HPDE6-E6E7 (cell line): ENCODE data around the gene DNAJC13.
A peak's percentile ranks its signal among the peaks of the same experiment; 100 is the strongest.
"Not testable (repeated sequence)": the region's sequence is repeated elsewhere in the genome, so short reads cannot be mapped to it uniquely, and the experiment has no call there.

ENCODE experiments used
- DNase-seq: peaks from one replicate; pipeline ENCODE4 v3.0.0; 2011; ENCODE audit warnings: missing footprints; ENCODE audit errors: extremely low spot score

Gene DNAJC13, protein sequence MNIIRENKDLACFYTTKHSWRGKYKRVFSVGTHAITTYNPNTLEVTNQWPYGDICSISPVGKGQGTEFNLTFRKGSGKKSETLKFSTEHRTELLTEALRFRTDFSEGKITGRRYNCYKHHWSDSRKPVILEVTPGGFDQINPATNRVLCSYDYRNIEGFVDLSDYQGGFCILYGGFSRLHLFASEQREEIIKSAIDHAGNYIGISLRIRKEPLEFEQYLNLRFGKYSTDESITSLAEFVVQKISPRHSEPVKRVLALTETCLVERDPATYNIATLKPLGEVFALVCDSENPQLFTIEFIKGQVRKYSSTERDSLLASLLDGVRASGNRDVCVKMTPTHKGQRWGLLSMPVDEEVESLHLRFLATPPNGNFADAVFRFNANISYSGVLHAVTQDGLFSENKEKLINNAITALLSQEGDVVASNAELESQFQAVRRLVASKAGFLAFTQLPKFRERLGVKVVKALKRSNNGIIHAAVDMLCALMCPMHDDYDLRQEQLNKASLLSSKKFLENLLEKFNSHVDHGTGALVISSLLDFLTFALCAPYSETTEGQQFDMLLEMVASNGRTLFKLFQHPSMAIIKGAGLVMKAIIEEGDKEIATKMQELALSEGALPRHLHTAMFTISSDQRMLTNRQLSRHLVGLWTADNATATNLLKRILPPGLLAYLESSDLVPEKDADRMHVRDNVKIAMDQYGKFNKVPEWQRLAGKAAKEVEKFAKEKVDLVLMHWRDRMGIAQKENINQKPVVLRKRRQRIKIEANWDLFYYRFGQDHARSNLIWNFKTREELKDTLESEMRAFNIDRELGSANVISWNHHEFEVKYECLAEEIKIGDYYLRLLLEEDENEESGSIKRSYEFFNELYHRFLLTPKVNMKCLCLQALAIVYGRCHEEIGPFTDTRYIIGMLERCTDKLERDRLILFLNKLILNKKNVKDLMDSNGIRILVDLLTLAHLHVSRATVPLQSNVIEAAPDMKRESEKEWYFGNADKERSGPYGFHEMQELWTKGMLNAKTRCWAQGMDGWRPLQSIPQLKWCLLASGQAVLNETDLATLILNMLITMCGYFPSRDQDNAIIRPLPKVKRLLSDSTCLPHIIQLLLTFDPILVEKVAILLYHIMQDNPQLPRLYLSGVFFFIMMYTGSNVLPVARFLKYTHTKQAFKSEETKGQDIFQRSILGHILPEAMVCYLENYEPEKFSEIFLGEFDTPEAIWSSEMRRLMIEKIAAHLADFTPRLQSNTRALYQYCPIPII (N-terminal part only)

DNA sequence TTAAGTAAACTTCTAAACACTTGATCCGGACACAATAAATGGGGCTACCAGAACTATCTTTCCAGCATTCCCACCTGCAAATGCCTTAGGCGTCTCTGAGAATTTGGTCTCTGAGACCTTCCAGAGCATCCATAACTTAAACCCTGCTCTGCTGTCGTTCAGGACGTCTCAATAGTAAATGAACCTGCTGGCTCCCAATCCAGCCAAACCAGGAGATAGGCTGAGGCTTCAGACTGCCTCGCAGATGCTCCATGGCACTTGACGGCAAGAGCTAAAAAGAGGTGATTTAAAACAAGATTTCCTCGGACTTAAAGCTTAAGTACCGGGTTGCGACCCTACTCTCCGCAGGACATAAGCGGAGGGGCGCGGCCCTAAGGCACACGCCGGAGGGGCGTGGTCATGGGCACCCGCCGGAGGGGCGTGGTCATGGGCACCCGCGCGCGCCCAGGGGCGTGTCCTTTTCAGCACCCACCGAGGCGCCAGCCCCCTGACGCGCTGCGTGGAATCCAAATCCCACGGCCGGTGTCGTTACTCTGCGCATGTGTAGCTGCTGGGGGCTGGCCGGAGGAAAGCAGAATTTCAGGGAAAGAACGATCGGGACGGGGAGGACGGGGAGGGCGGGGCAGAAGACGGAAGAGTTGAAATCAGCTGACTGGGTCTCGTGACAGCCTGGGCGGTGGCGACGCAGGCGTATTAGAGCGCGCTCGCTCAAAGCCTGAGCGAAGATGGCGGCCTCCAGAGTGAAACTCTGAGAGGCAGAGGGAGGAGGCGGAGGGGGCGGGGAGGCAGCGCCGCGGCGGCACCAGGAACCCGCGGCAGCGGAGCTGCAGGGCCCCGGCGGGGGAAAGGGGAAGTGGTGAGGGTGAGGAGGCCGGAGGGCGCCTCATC is at the start of gene DNAJC13:
Gene DNAJC13, plus strand, starts transcription at position 696 of the 888 bp plus-strand sequence. CDS start 17,049 bp downstream, outside the sequence.
- peak; percentile 75 for DNase-seq

DNA sequence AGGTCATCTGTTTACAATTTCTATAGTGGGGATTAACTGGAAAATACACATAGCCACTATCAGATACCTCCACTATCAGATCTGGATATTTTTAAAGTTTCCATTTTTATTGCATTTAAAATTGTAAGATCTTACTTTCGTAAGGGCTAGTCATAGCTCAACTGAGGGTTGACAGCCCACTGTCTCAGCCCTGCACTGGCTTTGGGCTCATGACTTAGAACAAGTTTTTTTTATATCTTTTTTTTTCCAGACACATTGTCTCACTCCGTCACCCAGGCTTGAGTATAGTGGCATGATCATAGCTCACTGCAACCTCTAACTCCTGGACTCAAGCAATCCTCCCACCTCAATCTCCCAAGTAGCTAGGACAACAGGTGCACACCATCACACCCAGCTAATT is 48.8 kb upstream of the DNAJC13 start:
- DNase-seq = no peak

DNA sequence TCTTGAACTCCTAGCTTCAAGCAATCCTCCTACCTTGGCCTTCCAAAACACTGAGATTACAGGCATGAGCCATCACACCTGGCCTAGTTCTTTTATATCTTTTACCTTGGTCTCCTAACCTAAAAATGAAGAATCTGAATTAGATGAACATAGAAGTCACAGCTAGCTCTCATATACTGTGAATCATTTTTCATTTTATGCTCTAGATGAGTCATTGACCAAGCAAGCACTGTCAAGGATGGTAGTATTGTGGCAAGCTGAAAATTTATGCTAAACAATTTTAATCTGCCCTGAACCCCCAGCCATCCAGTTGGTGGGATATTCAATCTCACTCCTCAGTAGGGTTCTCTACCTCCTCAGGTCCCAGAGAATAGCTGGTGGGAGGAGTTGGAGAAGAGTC is 48.3 kb upstream of the DNAJC13 start:
- DNase-seq = no peak

DNA sequence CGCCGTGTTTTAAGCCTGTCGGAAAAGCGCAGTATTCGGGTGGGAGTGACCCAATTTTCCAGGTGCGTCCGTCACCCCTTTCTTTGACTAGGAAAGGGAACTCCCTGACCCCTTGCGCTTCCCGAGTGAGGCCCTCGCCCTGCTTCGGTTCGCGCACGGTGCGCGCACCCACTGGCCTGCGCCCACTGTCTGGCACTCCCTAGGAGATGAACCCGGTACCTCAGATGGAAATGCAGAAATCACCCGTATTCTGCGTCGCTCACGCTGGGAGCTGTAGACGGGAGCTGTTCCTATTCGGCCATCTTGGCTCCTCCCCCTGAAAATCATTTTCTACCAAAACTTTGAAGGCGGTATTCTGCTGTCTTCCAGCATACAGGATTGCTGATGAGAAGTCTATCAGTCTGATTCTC is 40.4 kb upstream of the DNAJC13 start:
- not testable (repeated sequence) for DNase-seq

DNA sequence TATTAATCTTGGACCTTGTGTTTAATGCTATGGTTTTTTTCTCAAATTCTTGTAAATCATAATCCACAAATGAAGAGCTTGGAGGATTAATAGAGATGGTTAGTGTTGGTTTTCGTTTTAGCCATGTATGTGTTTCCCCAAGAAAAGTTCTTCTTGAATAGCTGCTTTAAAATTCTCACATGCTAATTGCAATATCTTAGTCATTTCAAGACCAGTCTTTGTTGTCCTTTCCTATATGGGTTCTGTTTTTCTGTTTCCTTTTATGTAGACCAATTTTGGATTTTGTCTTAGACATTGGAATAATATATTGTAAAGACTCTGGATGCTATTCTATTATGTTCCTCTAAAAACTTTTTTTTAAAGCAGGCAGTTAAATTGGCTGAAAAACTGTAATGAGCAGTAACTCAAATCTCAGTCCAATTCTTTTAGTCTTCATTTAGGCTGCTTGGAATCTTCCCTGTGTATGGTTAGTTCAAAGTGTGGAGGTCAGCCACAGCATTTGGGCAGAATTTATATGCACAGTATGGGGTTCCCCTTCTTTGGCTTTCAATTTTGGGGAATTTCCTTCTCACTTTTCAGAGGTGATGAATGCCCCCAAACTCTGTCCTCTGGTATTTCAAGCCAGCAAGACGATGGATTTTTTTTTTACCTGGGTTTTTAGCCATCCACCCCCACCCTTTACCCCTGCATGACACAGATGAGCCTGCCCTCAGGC is 39.1 kb upstream of the DNAJC13 start:
- DNase-seq = no peak

DNA sequence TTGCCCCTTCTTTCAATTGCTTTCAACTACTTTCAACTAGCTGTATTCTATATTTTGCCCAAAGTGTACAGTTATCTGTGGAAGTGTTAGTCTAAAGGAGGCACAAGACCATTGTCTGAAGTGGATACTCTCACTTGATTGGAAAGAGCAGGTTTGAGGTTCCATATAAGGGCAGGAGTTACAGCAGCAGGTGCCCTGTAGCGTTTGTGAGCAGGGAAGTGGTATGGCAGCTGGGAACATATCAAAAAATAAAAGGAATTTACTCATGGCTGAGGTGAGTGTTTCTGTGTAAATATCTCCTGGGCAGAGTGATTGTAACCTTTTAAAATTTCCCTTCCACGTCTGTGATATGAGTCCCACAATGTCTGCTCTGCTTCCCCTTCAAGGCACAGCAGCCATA is 38.5 kb upstream of the DNAJC13 start:
- no peak for DNase-seq

DNA sequence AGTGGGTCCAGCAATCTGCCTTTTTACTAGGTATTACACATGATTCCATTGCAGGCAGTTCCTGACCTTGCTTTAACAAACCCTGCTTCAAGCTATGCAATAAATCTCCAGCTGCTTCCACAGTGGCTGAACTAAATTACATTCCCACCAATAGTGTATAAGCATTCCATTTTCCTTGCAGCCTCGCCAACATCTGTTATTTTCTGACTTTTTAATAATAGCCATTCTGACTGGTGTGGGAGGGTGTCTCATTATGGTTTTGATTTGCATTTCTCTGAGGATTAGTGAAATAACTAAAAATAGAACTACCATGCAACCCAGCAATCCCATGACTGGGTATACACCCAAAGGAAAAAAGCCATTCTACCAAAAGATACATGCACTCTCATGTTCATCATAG is 36.4 kb upstream of the DNAJC13 start:
- no peak for DNase-seq

DNA sequence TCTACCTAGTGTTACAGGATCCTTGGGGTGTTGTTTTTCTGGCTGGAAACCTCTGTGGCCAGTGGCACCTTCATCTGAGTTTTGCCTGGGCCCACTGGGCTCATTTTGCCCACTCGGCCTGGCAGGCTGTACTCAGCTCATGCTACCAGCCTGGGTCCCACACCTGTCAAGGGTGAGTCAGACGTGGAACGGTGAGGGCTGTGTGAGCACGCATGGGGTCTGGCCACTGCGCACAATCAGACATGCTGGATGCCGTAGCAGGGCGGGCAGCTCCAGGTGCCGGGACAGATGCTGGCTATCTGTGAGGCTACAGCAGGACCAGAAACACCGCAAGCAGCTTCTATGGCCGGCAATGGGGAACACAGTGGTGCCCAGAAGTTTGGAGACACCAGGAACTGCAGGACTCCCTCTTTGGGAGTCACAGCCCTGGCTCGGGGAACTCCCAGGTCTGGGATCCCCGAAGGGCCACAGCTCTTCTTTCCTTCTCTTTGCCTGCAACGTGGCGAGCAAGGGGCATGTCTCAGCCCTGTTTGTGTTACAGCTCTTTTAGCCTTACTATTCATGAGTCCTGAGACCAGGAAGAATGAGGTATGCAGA is 35.9 kb upstream of the DNAJC13 start:
- DNase-seq = no peak

DNA sequence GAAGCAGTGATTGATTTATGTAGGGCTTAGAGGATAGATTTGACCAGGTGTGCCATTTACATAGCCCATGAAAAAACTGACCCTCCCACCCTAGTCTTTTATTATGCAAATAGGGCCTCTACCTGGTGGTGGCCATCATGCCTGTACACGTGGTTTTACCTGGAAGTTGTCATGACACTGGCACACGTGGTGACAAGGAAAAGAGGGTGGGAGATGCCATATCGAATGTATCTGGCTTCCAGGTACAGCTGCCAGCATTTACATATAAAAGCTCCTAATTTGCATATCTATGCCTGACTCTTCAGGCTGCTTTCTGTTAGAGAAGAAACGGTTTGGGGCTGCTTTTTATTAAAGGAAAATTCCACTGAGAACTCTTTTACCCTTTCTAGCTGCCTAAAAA is 35.0 kb upstream of the DNAJC13 start:
- DNase-seq = no peak

DNA sequence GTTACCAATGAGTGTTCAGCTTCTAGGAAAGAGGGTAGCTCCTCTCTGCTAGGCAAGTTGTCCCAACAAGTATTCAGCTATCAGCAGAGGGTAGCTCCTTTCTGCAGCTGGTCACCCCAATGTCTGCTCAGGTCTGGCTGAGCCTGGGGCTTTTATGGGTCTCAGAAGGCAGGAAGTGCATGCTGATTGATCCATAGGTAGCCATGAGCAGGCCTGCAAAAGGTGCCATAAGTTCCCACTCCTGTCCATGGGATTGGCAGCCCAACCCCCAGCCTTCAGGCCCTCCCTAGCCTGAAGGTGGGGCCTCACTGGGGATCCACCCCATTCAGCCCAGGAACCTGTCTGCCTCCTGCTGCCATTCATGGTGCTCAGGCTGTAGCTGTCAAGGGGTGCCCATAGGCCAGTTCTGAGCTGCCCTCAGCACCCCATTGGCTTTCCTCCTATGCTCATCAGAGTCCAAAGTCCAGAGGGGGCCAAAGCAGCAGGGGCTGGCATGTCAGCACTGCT is 34.6 kb upstream of the DNAJC13 start:
- no peak for DNase-seq

DNA sequence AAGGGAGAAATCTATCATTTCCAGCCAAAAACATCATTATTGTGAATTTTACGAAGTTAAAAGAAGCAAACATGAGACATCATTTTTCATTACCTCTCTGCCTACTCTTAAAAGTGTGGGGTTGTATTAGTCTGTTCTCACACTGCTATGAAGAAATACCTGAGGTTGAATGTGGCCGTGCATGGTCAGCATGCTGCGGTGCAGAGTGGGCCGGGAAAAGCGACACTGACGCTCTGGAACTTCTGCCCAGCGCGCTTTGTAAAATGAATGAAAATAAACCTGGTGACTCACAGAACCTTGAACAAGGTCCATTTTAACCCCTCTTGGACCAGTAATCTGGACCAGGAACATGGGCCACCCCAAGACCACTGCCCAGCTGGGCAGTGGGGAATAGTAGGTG is 31.0 kb upstream of the DNAJC13 start:
- DNase-seq = no peak

DNA sequence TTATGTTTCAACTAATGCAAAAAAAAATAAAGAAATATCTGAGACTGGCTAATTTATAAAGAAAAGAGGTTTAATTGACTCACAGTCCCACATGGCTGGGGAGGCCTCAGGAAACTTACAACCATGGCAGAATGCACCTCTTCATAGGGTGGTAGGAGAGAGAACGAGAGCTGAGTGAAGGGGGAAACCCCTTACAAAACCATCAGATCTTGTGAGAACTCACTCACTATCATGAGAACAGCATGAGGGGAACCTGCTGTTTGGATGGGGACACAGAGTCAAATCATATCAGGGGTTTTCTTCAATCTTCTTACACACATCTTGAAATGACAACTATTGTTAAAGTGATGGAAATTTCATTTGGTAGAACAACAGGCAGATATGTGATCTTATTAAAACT is 24.6 kb upstream of the DNAJC13 start:
- not testable (repeated sequence) for DNase-seq

DNA sequence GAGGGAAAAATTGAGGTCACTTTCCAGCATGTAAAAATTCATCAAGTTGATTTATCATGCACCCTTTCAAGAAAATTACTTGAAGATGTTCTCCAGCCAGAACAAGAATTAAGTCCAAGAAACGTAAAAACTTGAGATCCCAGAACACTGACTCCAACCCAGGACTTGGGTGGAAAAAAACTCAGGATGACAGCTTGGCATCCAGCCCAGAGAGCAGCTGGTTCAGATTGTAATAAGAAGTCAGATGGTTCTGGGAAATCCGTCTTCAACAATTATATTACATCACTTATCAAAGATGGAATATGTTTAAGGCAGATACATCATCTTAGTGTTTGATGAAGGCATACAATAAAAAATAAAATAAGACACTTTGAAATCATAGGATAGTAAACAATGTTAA is 23.0 kb upstream of the DNAJC13 start:
- DNase-seq = no peak

DNA sequence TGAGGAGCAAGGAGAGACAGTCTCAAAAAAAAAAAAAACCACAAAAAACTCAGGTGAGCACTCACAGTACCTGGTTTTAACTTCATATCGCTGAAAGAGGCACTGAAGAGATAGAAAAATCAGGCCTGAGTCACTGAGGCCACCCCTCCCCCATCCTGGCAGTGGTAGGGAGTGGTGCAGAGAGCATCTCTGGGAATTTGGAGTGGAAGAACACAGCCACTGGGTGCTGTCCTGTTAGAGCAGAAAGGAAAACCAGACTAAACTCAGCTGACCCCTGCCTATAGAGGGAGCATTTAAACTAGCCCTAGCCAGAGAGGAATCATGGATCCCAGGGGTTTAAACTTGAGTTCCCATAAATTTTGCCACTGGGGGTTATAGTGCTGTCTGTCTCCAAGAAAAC is 22.2 kb upstream of the DNAJC13 start:
- no peak for DNase-seq

DNA sequence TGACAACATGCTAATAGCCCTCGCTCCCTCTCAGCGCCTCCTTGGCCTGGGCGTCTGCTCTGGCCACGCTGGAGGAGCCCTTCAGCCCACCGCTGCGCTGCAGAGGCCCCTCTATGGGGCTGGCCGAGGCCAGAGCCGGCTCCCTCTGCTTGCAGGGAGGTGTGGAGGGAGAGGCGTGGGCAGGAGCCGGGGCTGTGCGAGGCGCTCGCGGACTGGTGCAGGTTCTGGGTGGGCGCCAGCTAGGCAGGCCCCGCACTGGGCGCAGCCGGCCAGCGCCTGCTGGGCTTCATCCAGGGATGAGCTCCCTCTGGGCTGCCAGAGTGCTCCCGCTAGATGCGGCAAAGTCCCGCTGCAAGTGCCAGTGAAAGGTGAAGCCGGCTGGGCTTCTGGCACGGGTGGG is 21.0 kb upstream of the DNAJC13 start:
- DNase-seq = no peak

DNA sequence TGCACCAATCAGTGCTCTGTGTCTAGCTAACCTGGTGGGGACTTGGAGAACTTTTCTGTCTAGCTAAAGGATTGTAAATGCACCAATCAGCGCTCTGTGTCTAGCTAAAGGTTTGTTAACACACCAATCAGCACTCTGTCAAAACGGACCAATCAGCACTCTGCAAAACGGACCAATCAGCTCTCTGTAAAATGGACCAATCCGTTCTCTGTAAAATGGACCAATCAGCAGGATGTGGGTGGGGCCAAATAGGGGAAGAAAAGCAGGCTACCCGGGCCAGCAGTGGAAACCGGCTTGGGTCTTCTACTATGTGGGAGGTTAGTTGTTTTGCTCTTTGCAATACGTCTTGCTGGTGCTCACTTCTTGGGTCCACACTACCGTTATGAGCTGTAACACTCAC is 20.5 kb upstream of the DNAJC13 start:
- DNase-seq = not testable (repeated sequence)

DNA sequence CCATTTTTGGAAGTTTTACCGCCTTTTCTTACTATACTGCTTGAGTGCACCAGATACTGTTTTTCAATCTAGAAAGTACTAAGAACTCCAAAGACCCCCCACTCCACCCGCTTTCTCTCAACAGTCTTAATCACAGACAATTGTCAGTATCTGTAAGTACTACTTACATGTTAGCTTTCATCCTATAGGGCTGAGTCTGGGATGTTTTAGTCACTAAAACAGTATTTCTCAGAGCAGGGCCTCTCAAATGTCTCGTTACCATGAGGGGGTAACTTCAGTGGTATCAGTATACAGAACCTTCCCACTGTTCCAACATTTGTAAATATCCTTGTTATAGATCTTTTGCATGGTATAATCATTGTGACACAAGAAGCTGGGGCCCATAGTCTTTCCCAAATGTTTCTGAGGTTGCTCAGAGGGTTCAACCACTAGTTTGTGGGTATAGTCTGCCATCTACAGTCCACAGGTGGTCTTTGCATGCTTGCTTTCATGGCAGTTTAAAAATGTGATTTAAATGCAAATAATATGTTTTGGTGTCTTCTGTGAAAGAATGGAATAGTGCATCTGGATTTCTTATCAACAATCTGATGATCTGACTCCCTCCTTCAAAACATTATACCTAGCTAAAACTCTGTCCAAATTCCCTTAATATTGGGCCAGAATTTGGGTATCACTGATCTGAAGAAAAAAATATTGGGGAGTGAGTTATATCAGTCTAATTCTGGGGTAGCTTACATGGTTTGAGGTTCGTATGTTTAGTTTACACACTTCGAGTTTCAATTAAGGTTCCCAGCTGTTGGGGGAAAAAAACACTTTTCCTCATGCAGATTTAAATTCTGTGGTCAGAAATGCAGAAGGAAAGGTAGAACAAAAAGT is 18.0 kb upstream of the DNAJC13 start:
- DNase-seq = peak; percentile 49

DNA sequence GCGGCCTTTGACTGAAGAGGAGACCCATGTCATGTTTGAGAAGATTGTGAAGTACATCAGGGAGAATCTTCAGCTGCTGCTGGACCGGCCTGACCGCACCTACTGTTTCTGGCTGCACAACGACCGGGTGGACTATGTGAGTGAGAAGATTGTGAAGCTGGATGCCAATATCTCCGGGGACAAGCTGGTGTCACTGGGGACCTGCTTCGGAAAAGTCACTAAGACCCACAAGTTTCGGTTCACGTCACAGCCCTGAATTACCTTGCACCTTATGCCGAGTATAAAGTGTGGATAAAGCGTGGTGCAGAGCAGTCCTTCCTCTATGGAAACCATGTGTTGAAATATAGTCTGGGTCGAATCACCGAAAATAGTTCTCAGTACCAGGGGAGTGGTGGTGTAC is 16.0 kb upstream of the DNAJC13 start:
- no peak for DNase-seq

DNA sequence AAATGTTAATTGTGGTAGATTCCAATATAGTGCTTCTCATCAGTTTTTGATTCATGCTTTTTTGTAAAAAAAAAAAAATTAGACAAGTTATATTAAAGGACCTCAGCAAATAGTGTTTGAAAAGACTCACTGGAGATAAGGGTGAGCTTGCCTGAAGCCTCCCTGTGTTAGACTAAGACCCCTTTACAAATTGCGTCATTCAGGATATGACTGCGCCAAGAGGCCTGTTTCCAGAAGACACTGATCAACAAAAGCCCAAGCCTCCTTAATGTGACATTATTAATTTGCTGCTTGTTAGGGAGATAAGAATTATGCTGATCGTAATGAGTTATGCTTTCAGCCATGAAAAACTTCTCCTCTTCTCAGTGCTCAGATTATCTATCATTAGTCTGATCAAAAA is 13.0 kb upstream of the DNAJC13 start:
- DNase-seq = no peak
